OCI-LY1 (cell line): ENCODE results near the gene CDKL4.

Experiments
- H2AFZ ChIP-seq: fragments of 200-600 bp; sonication (generic), shearing (Covaris generic); 2 replicates; pipeline ENCODE4 v1.6.0; 2014; ENCODE audit warnings: antibody characterized with exemption, mild to moderate bottlenecking, low read length
- H3F3A ChIP-seq: fragments of 200-600 bp; sonication (generic), shearing (Covaris generic); 2 replicates; pipeline ENCODE4 v1.6.0; 2014; ENCODE audit warnings: mild to moderate bottlenecking, antibody characterized with exemption, low read length, moderate library complexity; ENCODE audit not compliant: insufficient read depth
- H3K27ac ChIP-seq: fragments of 200-600 bp; sonication (generic); 2 replicates; pipeline ENCODE4 v1.5.1; 2014; ENCODE audit warnings: low read length, mixed run types, mild to moderate bottlenecking, low read depth; ENCODE audit not compliant: poor library complexity, severe bottlenecking
- H3K27me3 ChIP-seq: fragments of 200-600 bp; sonication (generic); 2 replicates; pipeline ENCODE4 v1.6.0; 2014; ENCODE audit warnings: antibody characterized with exemption, mild to moderate bottlenecking, low read length, moderate library complexity; ENCODE audit not compliant: insufficient read depth
- H3K36me3 ChIP-seq: fragments of 200-600 bp; sonication (generic); 2 replicates; pipeline ENCODE4 v1.6.1; 2014; ENCODE audit warnings: mild to moderate bottlenecking, antibody characterized with exemption, low read length, moderate library complexity, mixed read lengths; ENCODE audit not compliant: insufficient read depth
- H3K4me1 ChIP-seq: fragments of 200-600 bp; sonication (generic); 2 replicates; pipeline ENCODE4 v1.5.1; 2014; ENCODE audit warnings: mild to moderate bottlenecking, low read length, moderate library complexity; ENCODE audit not compliant: insufficient read depth, severe bottlenecking
- H3K4me2 ChIP-seq: fragments of 200-600 bp; sonication (generic), shearing (Covaris generic); 2 replicates; pipeline ENCODE4 v1.6.1; 2014; ENCODE audit warnings: low read length
- H3K4me3 ChIP-seq: fragments of 200-600 bp; sonication (generic); 2 replicates; pipeline ENCODE4 v1.5.1; 2014; ENCODE audit warnings: low read length, low read depth, mild to moderate bottlenecking, mixed read lengths; ENCODE audit not compliant: poor library complexity, severe bottlenecking
- H3K79me2 ChIP-seq: fragments of 200-600 bp; shearing (Covaris generic); 2 replicates; pipeline ENCODE4 v1.6.1; 2016; ENCODE audit warnings: mixed run types, low read length, mixed read lengths; ENCODE audit not compliant: insufficient read depth
- H3K9ac ChIP-seq: fragments of 200-600 bp; sonication (generic), shearing (Covaris generic); 2 replicates; pipeline ENCODE4 v1.6.1; 2014; ENCODE audit warnings: mild to moderate bottlenecking, low read length, mixed read lengths
- H3K9me2 ChIP-seq: fragments of 200-600 bp; sonication (generic), shearing (Covaris generic); 2 replicates; pipeline ENCODE4 v1.6.1; 2014; ENCODE audit warnings: low read depth, mild to moderate bottlenecking, low read length, mixed read lengths
- H3K9me3 ChIP-seq: fragments of 200-600 bp; shearing (Covaris generic); 2 replicates; pipeline ENCODE4 v1.6.1; 2014; ENCODE audit warnings: low read length, mixed read lengths
- H4K20me1 ChIP-seq: fragments of 200-600 bp; sonication (generic), shearing (Covaris generic); 2 replicates; pipeline ENCODE4 v1.6.0; 2016; ENCODE audit warnings: mild to moderate bottlenecking, low read length; ENCODE audit not compliant: insufficient read depth
- CTCF ChIP-seq: fragments of 200-600 bp; sonication (generic), shearing (Covaris generic); IDR thresholded peaks from 2 replicates; pipeline ENCODE4 v1.5.1; 2017; ENCODE audit warnings: mild to moderate bottlenecking, antibody characterized with exemption, low read length, moderate library complexity, mixed read lengths
- EZH2 ChIP-seq: fragments of 200-600 bp; sonication (generic), shearing (Covaris generic); IDR thresholded peaks from 2 replicates; pipeline ENCODE4 v1.8.0; 2017; ENCODE audit warnings: borderline replicate concordance, mixed run types, mild to moderate bottlenecking, antibody characterized with exemption, low read length, moderate library complexity, mixed read lengths

The CDKL4 gene

GRCh38 chr2:39146630-39147029, 97.1 kb downstream of the CDKL4 start:
- H3F3A ChIP-seq = no peaks in the 10 kb centered on the region
- H3K36me3 ChIP-seq = no peaks in the 10 kb centered on the region
- no peaks in the 10 kb centered on the region for H3K9me3 ChIP-seq
- H3K79me2 ChIP-seq = no peaks in the 10 kb centered on the region
- H3K4me1 ChIP-seq = peaks cover 4% of the 10 kb centered on the region
- no peaks in the 10 kb centered on the region for H3K27me3 ChIP-seq
- H3K4me3 ChIP-seq = no peak overlapping the region
- no peaks in the 10 kb centered on the region for H4K20me1 ChIP-seq
- TF ChIP-seq EZH2 (no peak), CTCF (no peak)
- H3K9me2 ChIP-seq = no peaks in the 10 kb centered on the region
- H2AFZ ChIP-seq = no peak overlapping the region
- no peak overlapping the region for H3K4me2 ChIP-seq
- no peak overlapping the region for H3K9ac ChIP-seq
- no peak overlapping the region for H3K27ac ChIP-seq

GRCh38 chr2:39145906-39146421, 97.8 kb downstream of the CDKL4 start:
- no peak overlapping the region for H2AFZ ChIP-seq
- H3K79me2 ChIP-seq = no peaks in the 10 kb centered on the region
- no peak overlapping the region for H3K4me2 ChIP-seq
- H4K20me1 ChIP-seq = no peaks in the 10 kb centered on the region
- no peak for TF ChIP-seq CTCF
- no peak for TF ChIP-seq EZH2
- H3K4me3 ChIP-seq = no peak overlapping the region
- H3K9me2 ChIP-seq = no peaks in the 10 kb centered on the region
- H3K4me1 ChIP-seq = peaks cover 11% of the 10 kb centered on the region
- no peaks in the 10 kb centered on the region for H3F3A ChIP-seq
- no peaks in the 10 kb centered on the region for H3K36me3 ChIP-seq
- no peaks in the 10 kb centered on the region for H3K9me3 ChIP-seq
- H3K9ac ChIP-seq = no peak overlapping the region
- no peak overlapping the region for H3K27ac ChIP-seq
- no peaks in the 10 kb centered on the region for H3K27me3 ChIP-seq

- H3K36me3 ChIP-seq = no peaks in the 10 kb centered on the region
- H3K9me3 ChIP-seq = no peaks in the 10 kb centered on the region
- H4K20me1 ChIP-seq = no peaks in the 10 kb centered on the region
- no peak overlapping the region for H3K9ac ChIP-seq
- no peak overlapping the region for H2AFZ ChIP-seq
- H3K27me3 ChIP-seq = no peaks in the 10 kb centered on the region
- no peaks in the 10 kb centered on the region for H3K79me2 ChIP-seq
- no peaks in the 10 kb centered on the region for H3K9me2 ChIP-seq
- H3K4me3 ChIP-seq = no peak overlapping the region
- H3K4me2 ChIP-seq = no peak overlapping the region
- H3F3A ChIP-seq = no peaks in the 10 kb centered on the region
- TF ChIP-seq CTCF = no peak
- TF ChIP-seq EZH2 = no peak
- H3K4me1 ChIP-seq = peaks cover 23% of the 10 kb centered on the region
- H3K27ac ChIP-seq = no peak overlapping the region
Measured at GRCh38 chr2:39144416-39144815, 99.4 kb downstream of the CDKL4 start.
